GM18858 (cell line): Measurements from ENCODE around the gene NLRP7.

Source experiments
- ATAC-seq: cut with Tn5 transposase; IDR thresholded peaks from one replicate; pipeline ENCODE4 v1.9.1; 2021; ENCODE audit not compliant: unreplicated experiment

Gene NLRP7

GRCh38 chr19:54875506-54875905 lies 71.8 kb downstream of the NLRP7 start:
- ATAC-seq, result no peak

GRCh38 chr19:54873990-54874389 lies 73.3 kb downstream of the NLRP7 start, which contains the start of gene FCAR:
Gene FCAR, plus strand, starts transcription at chr19:54874235. Its CDS starts 55 bp downstream, at chr19:54874290.
- ATAC-seq, result no peak
